HG03575 (cell line): ENCODE data around the gene ELF1.
"Not testable (repeated sequence)": the region's sequence is repeated elsewhere in the genome, so short reads cannot be mapped to it uniquely, and the experiment has no call there.

ENCODE experiments used
- ATAC-seq: cut with Tn5 transposase; IDR thresholded peaks from one replicate; pipeline ENCODE4 v1.9.1; 2021; ENCODE audit not compliant: unreplicated experiment, insufficient number of reproducible peaks, low FRiP score; ENCODE audit errors: extremely low read depth

ELF1 gene

DNA sequence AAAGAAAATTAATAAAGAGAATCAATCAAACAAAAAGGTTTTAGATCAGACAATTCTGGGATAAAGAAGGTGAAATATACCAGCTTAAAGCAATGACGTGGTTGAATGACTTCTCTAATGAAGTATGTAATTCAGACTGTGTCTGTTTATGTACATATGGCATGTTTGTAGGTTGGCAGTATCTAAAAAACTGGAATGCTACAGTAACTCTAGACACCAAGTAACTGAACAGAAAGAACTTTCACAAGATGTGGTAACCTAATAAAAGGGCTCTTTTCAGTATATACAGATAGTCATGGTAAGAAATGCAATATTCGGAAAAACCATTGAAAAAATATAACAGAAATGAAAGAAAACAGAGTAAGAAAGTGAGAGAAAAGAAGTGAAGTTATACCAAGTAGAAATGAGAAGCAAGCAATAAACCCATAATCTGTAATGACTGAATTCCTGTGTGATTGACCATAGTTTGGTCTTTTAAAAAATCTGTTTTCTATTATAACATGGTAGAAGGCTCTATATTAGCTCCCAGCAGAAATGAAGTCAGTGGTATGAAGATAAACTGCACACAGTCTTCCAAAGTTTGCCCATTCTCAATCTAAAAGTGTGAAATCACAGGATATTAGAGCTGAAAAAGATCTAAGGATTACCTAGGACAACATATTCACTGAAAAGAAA, 31.4 kb downstream of the ELF1 start:
- ATAC-seq = no peak

DNA sequence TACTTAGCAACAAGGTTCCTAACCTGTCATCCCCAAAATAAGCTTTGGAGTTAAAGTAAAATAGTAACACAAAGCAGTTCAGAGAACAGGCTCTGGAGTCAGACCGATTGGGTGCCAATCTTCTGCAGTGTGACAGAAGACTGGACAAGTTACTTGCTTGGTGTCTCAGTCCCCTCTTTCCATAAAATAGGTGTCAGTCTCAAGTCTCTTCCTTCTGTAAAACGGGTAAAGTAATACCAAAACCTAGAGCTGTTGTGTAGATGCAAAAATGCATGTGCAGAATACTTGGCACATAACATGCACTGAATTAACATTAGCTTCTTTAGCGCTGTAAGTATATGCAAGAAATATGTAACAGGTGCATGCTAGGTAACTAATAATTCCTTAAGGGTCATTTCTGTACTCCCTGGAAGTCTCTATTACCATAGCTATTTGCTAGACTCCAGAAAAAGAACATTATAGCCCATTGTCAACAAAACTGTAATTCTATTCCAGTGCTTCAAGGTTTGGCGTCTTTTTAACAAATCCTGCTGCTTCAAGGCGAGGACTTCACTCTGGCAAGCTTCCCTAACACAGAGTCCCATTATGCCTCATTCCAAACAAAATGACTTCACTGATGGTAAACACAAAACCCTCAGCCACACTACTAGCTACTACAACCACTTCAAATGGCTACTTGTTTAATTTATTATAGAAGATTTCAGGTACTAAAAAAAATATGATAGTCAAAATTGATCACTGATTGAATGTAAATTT, 32.8 kb downstream of the ELF1 start:
- ATAC-seq = no peak

DNA sequence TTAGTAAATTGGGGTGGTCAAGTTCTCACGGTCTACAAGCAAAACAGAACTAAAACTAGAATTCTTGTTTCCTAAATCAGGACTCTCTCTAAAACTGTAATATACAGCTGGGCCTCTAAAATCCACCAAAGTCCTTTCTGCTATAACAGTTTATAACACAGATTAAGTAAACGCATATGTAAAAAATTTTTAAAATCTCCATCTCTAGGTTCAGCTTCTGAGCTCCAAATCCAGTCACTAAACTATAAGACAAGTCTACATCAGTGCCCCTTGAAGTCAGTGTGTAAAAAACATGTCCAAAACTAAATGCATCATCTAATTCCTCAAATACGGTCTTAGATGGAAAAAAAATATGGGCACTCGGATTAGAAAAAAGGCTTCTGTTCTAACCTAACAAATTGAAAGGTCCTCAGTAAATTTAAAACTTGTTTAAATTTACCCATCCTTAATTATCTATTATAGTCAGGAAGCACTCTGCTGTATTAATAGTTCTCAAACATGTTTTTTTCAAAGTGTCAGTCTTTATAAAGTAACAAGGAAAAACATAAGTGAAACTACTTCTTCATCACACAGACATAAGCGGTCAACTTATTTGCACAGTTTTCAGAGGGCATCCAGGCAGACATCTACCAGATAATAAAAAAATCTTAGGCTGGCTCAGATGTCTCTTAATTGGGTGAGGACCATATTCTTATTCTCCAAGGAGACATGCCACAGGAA, 33.6 kb downstream of the ELF1 start:
- no peak for ATAC-seq

DNA sequence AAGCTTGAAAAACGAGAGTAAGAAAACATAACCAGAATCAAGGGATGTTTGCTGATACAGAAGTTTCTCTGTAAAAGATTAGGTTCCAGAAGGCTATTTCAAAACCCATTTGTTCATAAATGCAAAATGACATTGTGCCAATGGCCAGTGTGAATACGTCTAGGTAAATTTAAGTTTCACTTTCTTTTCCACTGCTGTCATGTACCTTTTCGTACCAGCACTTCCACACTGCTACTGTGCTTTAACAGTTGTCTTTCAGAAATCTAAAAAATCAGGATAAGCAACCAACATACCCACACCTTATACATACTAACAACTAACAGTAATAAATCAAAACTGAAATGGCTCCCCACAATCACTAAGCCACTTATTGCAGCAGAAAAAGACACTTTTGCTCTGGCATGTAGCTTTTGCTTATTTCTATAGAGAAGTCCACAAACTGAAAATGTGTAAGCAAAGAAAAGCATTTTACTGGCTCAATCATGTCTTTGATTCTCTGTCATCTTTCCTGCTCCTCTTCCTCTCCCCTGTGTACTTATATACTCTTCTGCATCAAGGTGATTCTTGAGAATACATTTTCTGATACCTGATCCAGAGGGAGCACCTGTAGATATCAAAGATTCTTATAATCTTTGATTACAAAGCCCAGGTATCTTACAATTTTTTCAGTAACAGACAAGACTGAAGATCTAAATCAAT, 34.3 kb downstream of the ELF1 start:
- no peak for ATAC-seq

DNA sequence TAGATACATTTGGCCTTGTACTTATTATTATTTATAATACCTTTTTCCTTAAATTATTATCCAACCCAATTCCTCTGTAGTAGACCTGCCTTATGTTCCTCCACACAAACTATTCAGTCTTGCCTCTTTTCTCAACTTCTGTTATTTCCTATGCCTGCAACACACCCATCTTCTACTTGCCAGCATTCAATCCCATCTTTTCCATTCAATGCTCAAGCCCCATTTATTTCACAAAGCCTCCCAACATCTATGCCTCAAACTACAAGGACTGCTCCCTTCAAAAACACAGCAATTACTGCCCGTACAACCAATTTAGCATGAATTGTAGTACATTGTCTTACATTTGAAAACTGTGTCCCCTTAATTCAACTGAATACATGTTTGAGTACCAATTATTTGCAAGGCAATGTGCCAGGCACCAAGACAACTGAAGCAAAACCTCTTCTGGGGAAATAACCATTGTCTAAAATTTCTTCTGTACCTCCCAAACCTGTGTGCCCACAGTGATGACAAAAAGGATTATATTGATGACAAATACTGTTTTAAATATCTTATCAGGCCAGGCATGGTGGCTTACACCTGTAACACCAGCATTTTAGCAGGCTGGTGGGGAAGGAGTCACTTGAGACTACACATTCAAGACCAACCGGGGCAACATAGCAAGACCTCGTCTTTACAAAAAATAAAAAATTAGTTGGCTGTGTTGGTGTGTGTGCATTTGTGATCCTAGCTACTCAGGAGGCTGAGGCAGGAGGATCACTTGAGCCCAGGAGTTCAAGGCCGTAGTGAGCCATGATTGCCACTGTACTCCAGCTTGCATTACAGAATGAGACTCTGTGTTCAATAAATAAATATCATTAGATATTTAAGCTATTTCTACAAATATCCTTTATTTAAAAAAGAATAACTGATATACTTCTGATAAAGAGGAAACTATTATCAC, 35.1 kb downstream of the ELF1 start:
- ATAC-seq = no peak

DNA sequence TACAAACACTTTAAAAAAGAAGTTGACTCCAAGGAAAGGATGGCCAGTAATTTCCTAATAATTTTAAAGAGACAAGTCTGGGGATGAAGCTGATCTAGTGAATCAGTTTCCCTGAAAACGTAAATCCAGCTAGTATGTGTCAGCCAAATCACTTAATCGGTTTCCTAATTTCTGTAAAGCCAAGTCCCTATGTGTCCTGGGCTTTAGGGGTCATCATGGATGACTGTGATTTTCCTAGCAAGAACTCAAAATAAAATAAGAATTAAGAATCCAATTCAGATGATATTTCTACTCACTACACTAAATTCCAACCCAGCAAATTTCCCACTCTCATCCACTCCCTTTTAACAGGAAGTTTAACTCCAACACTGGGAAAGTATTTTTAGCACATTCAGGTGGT, 35.9 kb downstream of the ELF1 start:
- ATAC-seq = no peak

DNA sequence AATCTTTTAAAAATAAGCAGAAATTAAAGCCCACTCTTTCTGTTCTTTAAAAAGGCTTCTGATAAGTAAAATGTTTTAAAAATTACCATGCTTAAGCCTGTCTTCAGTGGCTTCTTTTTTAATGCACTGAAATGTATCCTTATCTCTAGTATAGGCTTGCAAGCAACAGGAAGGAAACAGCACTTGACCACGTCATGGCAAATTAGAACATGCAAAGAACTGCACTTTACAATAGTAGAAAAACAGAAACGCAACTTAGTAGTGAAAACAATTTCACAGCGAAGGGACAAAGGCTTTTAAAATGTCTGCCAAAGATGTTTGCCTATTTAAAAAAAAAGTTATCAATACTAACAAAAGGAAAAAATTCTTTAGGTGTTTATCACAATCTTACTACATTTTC, 36.3 kb downstream of the ELF1 start:
- ATAC-seq = no peak

DNA sequence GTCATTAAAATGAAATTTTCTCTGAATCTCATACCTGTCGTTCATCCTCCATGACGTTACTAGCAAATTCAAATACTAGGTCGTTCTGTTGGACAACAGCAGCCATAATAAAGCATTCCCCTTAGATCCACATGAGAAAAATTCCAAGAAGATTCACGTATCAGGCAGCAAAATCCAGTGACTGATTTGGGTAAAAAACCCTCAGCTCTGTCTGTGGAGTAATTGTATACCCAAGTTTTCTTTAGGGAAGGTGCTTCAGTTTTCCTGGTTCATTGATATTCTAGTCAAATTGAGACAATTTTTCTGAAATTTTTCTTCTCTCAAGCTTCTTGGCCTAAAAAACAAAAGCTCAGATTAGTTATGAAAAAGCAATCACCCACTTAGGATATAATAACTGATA, 37.2 kb downstream of the ELF1 start:
- ATAC-seq = no peak

DNA sequence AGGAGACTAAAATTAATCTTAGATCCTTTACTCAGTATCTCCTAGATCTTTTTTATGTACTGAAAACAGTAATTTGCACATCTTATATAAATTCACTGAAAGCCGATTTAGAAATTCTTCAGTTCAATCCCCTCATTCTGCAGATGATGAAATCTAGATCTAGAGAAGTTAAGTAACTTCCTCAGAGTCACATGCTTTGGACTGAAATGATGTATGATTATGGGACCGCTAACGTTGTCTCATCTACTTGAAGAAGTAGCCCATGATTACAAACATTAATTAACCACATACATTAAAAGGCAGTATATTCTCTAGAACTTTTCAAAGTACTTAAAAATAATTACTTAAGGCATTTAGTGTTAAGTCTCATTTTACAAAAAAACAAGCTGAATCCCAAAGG, 37.8 kb downstream of the ELF1 start:
- ATAC-seq = no peak

DNA sequence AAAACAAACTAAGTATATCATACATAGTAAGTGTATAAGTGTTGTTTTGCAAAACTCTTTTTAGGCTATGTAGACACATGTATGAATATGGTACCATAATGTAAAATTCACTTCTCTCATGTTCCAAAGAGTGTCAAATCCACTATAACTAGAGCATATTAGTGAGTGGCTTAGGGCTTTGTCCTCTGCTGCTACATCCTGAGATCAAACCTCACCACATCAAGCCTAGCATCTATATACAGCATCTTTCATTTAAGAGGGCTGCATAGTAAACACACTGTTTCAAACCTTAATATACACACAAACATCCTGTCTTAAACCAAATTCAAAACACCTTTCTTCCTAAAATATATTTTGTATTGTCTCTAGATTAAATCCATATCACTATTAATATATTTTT, 38.7 kb downstream of the ELF1 start:
- ATAC-seq = no peak

DNA sequence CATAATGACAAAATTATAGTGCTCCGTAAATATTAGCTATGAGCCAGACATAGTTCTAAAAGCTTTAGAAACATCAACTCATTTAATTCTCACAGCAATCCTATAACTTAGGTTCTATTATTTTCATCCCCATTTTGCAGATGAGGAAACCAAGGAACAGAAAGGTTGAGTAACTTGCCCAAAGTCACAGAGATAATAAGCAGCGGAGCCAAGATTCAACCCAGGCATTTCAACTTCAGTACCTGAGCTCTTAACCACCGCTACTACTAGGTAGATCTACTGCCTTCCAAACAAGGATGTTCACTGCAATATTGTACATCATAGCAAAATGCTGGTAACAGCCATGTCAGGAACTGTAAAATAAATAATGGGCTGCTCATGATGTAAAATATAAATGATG, 39.9 kb downstream of the ELF1 start:
- ATAC-seq = no peak

DNA sequence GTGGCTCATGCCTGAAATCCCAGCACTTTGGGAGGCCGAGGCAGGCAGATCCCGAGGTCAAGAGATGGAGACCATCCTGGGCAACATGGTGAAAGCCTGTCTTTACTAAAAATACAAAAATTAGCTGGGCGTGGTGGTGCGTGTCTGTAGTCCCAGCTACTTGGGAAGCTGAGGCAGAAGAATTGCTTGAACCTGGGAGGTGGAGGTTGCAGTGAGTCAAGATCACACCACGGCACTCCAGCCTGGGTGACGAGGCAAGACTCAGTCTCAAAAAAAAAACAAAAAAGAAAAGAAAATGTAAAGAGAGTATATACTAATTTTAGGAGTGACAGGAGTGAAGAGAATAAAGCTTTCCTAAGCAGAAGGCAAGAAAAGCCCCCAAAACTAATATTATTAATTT, 41.0 kb downstream of the ELF1 start:
- not testable (repeated sequence) for ATAC-seq

DNA sequence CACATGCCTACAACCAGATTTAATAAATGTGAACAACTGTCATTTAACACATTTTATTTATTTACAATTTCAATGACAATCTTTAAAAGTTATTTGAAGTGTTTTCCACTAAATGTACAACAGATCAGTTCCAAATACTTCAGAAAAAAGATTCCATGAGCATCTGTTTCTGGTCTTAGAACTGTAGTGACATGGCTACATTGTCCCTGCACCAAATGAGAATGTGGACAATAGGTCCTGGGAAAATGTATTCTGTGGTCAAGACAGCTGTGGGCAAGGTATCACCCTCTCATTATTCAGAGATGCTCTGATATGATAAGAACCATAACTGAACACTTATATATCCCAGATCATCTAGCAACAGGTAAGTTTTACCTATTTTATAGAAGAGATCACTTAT, 43.7 kb downstream of the ELF1 start:
- no peak for ATAC-seq

DNA sequence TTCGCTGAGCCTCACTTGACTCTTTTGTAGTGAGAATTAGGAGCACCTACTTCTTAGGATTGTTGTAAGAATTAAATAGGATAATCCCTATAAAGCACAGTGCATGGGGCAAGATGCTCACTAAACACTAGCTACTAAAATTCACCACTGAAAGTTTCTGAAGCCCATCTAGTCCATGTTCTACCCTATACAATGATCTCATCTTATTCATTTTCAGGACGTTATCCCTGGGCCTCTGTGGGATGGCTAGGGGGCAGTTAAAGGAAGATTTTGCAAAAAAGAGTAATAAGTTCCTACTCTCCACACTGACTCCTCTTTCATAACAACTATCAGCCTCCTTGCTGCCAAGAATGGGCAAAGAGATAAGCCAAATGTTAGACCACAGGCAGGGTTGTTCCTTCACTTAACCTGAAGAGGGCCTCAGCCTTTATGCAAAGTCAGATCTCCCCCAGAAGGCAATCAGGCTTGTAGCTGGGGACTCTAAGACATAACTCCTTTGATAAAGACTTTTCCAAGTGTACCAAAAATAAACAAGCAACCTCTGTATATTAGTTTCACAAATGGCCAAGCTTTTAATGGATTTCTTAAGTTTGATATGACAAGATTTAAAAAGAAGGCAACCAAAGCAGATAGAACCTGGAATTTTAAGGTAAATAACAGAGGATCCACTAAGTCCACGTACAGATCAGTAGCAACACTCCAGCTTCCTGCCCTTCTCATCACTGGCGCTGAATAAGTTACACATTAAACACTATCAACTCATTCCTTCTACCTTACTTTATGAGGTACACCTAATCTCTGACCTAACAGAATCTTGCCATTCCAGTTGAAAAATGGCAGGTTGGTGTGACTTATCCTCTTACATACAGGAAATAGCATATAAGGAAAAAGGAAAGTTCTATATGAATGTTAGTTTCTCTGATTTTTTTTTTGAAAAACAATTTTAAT, 44.4 kb downstream of the ELF1 start:
- ATAC-seq = peak; percentile 36

DNA sequence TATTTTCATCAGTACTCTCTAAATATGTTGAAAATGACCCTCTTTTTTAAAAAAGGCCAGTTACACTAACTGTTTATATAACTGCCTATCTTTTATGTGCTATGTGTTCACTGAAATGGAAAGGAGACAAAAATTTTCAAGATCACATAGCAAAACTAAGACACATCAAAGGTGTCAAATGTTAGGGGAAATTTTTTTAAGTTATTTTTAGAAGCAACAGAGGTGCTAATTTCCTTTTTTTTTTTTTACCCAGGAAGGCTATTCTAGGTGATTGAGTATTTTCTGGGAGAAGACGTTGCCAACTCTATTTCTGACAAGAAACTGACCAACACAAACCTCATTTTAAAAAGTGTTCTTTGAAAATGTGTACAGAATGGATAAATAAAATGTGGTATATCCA, 45.7 kb downstream of the ELF1 start:
- no peak for ATAC-seq

DNA sequence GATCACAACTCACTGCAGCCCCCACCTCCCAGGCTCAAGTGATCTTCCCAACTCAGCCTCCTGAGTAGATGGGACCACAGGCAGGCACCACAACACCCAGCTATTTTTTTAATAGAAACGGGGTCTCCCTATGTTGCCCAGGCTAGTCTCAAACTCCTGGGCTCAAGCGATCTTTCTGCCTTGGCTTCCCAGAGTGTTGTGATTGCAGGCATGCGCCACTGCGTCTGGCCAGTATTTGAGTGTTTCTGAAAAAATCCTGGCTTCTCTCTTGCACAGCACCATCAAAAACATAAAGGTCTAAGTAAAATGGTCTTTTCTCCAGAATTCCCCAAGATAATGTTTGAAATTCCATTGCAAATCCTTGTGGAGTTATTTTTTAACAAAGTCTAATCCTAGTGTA, 47.8 kb downstream of the ELF1 start:
- ATAC-seq = no peak

DNA sequence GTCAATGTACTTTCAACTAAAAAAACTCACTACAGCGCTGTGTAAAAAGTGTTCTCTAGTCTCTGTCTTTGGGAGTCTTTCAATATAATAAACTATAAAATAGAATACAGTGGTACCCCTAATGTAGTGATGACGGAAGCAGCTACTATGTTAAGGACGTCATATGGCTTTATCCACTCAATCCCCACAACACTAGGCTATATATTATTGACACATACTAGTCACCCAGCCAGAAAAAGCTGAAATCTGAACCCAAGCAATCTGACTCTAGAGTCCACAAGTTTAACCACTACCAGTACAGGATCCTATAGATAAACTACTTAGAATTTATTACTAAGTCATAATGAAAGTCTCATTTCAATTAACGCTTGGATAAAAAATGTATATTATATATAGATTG, 48.3 kb downstream of the ELF1 start:
- no peak for ATAC-seq
